ENCODE measurements around the gene PHACTR2.

DNA sequence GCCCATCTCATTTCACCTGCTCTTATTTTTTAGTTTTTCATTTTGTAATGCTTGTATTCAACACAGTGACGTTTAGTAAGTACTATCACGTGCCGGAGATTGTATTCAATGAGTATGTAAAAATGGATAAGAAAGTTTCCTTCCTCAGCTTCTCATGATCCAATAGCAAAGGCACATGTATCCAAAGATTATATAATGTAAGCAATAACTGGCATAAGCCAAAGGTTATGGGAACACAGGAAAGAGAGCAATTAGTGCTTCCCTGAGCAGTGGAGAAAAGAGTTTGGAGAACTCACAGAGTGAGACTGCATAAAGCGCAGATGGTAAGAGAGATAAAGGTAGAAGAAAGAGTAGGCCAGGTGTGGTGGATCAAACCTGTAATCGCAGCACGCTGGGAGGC, 143.6 kb downstream of the PHACTR2 start:
- TF ChIP-seq, protein P1, sequence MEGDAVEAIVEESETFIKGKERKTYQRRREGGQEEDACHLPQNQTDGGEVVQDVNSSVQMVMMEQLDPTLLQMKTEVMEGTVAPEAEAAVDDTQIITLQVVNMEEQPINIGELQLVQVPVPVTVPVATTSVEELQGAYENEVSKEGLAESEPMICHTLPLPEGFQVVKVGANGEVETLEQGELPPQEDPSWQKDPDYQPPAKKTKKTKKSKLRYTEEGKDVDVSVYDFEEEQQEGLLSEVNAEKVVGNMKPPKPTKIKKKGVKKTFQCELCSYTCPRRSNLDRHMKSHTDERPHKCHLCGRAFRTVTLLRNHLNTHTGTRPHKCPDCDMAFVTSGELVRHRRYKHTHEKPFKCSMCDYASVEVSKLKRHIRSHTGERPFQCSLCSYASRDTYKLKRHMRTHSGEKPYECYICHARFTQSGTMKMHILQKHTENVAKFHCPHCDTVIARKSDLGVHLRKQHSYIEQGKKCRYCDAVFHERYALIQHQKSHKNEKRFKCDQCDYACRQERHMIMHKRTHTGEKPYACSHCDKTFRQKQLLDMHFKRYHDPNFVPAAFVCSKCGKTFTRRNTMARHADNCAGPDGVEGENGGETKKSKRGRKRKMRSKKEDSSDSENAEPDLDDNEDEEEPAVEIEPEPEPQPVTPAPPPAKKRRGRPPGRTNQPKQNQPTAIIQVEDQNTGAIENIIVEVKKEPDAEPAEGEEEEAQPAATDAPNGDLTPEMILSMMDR (IDR thresholded peaks at IDR 0.05): no peak
- no peak for TF ChIP-seq POLR2A (IDR thresholded peaks at IDR 0.05)
- TF ChIP-seq EP300 (IDR thresholded peaks at IDR 0.05): no peak

All from ovary (tissue), 3 donors.